ENCODE measurements around the gene PKNOX2. TPM values are rescaled to one million over a fixed set of nuclear protein-coding genes. Genes with fewer than 3 reads are reported as not detected.

The PKNOX2 gene
- total and polyA plus RNA-seq, 10 of the 15 experiments (the other 5 are each of a cell fraction or from before 2014, with no cell fraction given): not detected

DNA sequence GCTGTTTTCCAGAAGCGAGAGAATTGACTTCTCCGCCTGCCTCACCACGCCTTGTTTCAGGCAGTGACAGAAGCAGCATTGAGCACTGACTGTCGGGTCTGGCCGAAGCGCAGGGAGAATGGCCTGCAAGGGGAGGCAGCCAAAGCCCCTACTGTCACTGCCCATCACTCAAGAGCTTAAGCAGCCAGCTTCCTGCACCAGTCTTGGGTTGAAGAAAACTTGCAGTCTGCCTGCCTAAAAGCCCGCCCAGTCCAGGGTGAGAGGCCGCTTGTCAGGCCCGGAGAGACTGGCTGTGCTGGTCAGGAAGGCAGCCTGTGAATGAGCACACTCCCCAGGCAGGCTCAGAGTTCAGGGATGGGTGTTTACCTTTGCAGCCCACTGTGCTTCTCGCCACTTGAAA is 108.3 kb downstream of the PKNOX2 start:
- TF ChIP-seq RELA (IDR thresholded peaks at IDR 0.05; ENCODE audit: borderline replicate concordance, partially characterized antibody) (no peak), CREB1 (IDR thresholded peaks at IDR 0.05; ENCODE audit: low read depth) (no peak), FOXK2 (IDR thresholded peaks at IDR 0.05) (no peak), HCFC1 (IDR thresholded peaks at IDR 0.05; ENCODE audit: low read length) (no peak), YBX1 (IDR thresholded peaks at IDR 0.05) (no peak), E2F4 (IDR thresholded peaks at IDR 0.05; ENCODE audit: low read depth, low read length) (no peak), BRCA1 (IDR thresholded peaks at IDR 0.05; ENCODE audit: low read depth, low read length) (no peak), ATF7 (IDR thresholded peaks at IDR 0.05; ENCODE audit: low read depth) (no peak), POLR2AphosphoS5 (IDR thresholded peaks at IDR 0.05; ENCODE audit: low read length) (no peak), TCF3 (IDR thresholded peaks at IDR 0.05; ENCODE audit: borderline replicate concordance, insufficient read depth, low read depth, low read length) (no peak)
- H3K36me3 ChIP-seq (ENCODE audit: control insufficient read depth in 2 of 2, insufficient read depth in 2 of 2, low read length in 1 of 2): no peaks in the 10 kb centered on the region
- no peaks in the 10 kb centered on the region for H3K9me3 ChIP-seq (replicated peaks; ENCODE audit: control insufficient read depth, insufficient read depth, low read length)
- CTCF ChIA-PET: interaction anchor here (0.6 kb wide), 1 partner anchor 668 kb away, joined by 5 read pairs; no protein-coding TSS in a partner anchor
- no peaks in the 10 kb centered on the region for H4K20me1 ChIP-seq (ENCODE audit: control insufficient read depth, insufficient read depth)
- 41% methylated on average over 10 of the region's 10 CpGs for WGBS (ENCODE audit: insufficient coverage, insufficient replicate concordance, low lambda C conversion rate, missing lambda C conversion rate)
- SMC1A ChIA-PET (ENCODE audit: uncharacterized antibody, unreplicated experiment): no interaction called here
- DNase-seq (ENCODE audit: low read depth, low spot score): no peak
- ATAC-seq: no peak
- RAD21 ChIA-PET (ENCODE audit: unreplicated experiment): no interaction called here
- no peak overlapping the region for H3K4me2 ChIP-seq (ENCODE audit: control insufficient read depth, insufficient read depth)
- in situ Hi-C loops (cut with MboI) (no loop called here), intact Hi-C loops (cut with micrococcal nuclease; ENCODE audit: unreplicated experiment) (no loop called here)
- BruUV-seq (replicated peaks): no TSS peak
- H3K9ac ChIP-seq (ENCODE audit: control insufficient read depth, insufficient read depth, low read length): no peak overlapping the region
- peaks cover 7 to 9% of the 10 kb centered on the region in 2 experiments for H3K27me3 ChIP-seq (replicated peaks in 1 of 2; ENCODE audit: control insufficient read depth in 2 of 2, insufficient read depth in 2 of 2, low read length in 1 of 2)
- H3K79me2 ChIP-seq (ENCODE audit: control insufficient read depth, insufficient read depth, low read length): no peaks in the 10 kb centered on the region
- POLR2A ChIA-PET: no interaction called here
- no peak overlapping the region for H2AFZ ChIP-seq (ENCODE audit: control insufficient read depth, low read depth, low read length)
- no peak for FAIRE-seq
- no peak overlapping the region for H3K27ac ChIP-seq (ENCODE audit: control insufficient read depth, insufficient read depth)
- no peaks in the 10 kb centered on the region for H3K4me1 ChIP-seq (ENCODE audit: control insufficient read depth, insufficient read depth, low read length)
- no peak overlapping the region for H3K4me3 ChIP-seq

Data from GM12878 (cell line).